Measurements from ENCODE around the gene IFNGR1.

- no peak for TF ChIP-seq EZH2 (IDR thresholded peaks at IDR 0.05; ENCODE audit: low read depth, unreplicated experiment)
- no peak for TF ChIP-seq CTCF (conservative IDR thresholded peaks at IDR 0.05; ENCODE audit: low read depth in 2 of 2)
- TF ChIP-seq REST (IDR thresholded peaks at IDR 0.05; ENCODE audit: unreplicated experiment), result no peak
- TF ChIP-seq POLR2AphosphoS5 (IDR thresholded peaks at IDR 0.05; ENCODE audit: low read depth), result no peak
- TF ChIP-seq EZH2phosphoT487 (IDR thresholded peaks at IDR 0.05; ENCODE audit: unreplicated experiment), result no peak
- no peak for TF ChIP-seq JUNB (IDR thresholded peaks at IDR 0.05; ENCODE audit: unreplicated experiment)
- TF ChIP-seq CREB1 (CRISPR knock-in tag; IDR thresholded peaks at IDR 0.05; ENCODE audit: low read depth), result no peak
- no peak for TF ChIP-seq ZNF114 (CRISPR knock-in tag; IDR thresholded peaks at IDR 0.05)
- TF ChIP-seq NANOG (IDR thresholded peaks at IDR 0.05; ENCODE audit: borderline replicate concordance), result no peak
- no peak for TF ChIP-seq ETS1 (IDR thresholded peaks at IDR 0.05)
- no peak for TF ChIP-seq STAT1 (IDR thresholded peaks at IDR 0.05; ENCODE audit: unreplicated experiment)
Observed at GRCh38 chr6:137206577-137206976, 12.6 kb downstream of the IFNGR1 start.
